A549 treated with CORT108297 at 1 μM for 4 hours (cell line): Measurements from ENCODE around the gene IFNA1. TPM values are rescaled to one million over a fixed set of nuclear protein-coding genes. Genes with fewer than 3 reads are reported as not detected.

ENCODE experiments used
- total RNA-seq: library from RNA; stranded (reverse); fragments of 200-300 nt; extraction: Qiagen RNA extraction; gene quantifications from 5 replicates; pipeline ENCODE4 v1.2.3, GENCODE V29; 2022

Gene IFNA1
- total RNA-seq: not detected in 5 replicates

DNA sequence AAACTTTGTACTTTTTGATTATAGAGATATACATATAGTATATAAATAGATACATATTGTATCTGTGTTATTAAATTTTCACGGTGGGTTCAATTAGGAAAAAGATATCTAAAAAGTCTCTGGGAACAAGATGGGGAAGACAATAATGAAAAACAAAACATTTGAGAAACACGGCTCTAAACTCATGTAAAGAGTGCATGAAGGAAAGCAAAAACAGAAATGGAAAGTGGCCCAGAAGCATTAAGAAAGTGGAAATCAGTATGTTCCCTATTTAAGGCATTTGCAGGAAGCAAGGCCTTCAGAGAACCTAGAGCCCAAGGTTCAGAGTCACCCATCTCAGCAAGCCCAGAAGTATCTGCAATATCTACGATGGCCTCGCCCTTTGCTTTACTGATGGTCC, at the start of gene IFNA1:
Gene IFNA1 (plus strand): TSS at position 301 of the 400 bp plus-strand sequence. CDS start 69 bp downstream, at position 370.

DNA sequence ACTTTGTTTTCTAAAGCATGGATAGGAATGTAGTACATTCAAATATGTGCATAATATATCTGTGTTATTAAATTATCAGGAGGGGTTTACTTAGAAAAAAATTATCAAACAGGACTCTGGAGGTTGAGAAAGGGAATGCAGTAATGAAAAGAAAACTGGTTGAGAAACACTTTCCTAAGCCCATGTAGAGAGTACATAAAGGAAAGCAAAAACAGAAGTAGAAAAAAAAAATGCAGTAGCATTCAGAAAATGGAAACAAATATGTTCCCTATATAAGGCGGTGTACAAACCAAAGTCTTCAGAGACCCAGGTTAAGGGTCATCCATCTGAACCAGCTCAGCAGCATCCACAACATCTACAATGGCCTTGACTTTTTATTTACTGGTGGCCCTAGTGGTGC, 31.4 kb upstream of the IFNA1 start, which contains the start of gene IFNA8:
Gene IFNA8 (plus strand): TSS at position 301 of the 400 bp plus-strand sequence. CDS start 60 bp downstream, at position 361.

DNA sequence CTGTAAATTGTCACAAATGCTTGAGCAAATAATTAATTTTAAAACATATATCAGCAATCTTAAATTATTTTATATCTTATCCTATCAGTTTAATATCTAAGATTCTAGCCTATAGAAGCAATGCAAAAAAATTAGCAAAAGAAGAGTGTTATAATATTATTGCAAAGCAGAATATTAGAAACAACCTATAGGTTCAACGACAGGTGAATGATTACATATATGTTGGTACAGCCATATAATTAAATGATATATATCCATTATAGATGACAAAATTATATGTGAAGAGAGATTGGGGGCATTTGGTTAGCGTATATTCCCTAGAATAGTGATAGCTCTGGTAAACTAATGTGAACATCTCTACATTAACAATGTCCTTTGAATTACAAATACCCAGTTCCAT, 42.0 kb downstream of the IFNA1 start, which contains the start of gene IFNE:
Gene IFNE (minus strand): TSS at position 101 of the 400 bp plus-strand sequence. CDS start 619 bp downstream, outside the sequence.

Other genes starting within 250 kb of the IFNA1 start
- not detected in 5 replicates for gene IFNA7, start 238.2 kb upstream of the IFNA1 start, total RNA-seq
- not detected in 5 replicates for gene IFNA10, start 233.3 kb upstream of the IFNA1 start, total RNA-seq
- gene IFNA16, start 223.1 kb upstream of the IFNA1 start, total RNA-seq: not detected in 5 replicates
- gene IFNA17, start 212.2 kb upstream of the IFNA1 start, total RNA-seq: not detected in 5 replicates
- gene IFNA14, start 200.4 kb upstream of the IFNA1 start, total RNA-seq: not detected in 5 replicates
- not detected in 5 replicates for gene IFNA5, start 135.1 kb upstream of the IFNA1 start, total RNA-seq
- 14.5 to 19.6 TPM (median 17.5 TPM) in 5 replicates for gene KLHL9, start 105.0 kb upstream of the IFNA1 start, total RNA-seq
- not detected in 5 replicates for gene IFNA6, start 89.6 kb upstream of the IFNA1 start, total RNA-seq
- gene IFNA13, start 72.4 kb upstream of the IFNA1 start, total RNA-seq: not detected in 5 replicates
- not detected in 5 replicates for gene IFNA2, start 55.0 kb upstream of the IFNA1 start, total RNA-seq
- gene IFNA8, start 31.3 kb upstream of the IFNA1 start, total RNA-seq: not detected in 5 replicates
- gene IFNE, start 41.9 kb downstream of the IFNA1 start, total RNA-seq: 1.3 to 2.1 TPM (median 1.7 TPM) in 5 replicates